HG03571 (cell line): ENCODE data around the gene SIX2.

Experiments used
- ATAC-seq: cut with Tn5 transposase; IDR thresholded peaks from one replicate; pipeline ENCODE4 v1.9.1; 2021; ENCODE audit not compliant: unreplicated experiment

The SIX2 gene

GRCh38 chr2:45002686-45003085, 6.6 kb downstream of the SIX2 start:
- no peak for ATAC-seq

DNA sequence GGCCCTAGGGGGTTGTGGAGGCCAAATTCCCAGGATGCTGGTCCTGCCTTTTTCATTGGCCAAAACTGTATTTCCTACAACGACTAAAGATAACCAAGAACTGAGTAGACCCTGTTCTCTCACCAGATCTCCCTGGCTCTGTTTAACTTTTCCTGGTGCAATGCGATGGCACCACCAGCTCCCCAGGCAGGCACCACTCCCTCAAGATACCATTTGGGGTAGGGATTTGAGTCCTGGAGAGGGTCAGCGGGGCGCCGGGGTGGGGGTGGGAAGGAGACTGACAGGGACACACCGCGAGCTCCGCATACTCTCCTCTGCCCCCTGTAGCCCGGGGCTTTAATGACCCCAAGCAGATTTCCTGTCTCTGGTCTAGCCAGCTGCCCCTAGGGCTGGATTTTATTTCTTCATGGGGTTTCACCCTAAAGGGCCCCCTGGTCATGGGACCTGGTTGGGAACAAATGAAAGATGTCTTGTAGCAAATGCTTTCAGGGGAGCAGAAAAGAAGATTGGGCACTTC, 7.3 kb downstream of the SIX2 start:
- ATAC-seq, result no peak

DNA sequence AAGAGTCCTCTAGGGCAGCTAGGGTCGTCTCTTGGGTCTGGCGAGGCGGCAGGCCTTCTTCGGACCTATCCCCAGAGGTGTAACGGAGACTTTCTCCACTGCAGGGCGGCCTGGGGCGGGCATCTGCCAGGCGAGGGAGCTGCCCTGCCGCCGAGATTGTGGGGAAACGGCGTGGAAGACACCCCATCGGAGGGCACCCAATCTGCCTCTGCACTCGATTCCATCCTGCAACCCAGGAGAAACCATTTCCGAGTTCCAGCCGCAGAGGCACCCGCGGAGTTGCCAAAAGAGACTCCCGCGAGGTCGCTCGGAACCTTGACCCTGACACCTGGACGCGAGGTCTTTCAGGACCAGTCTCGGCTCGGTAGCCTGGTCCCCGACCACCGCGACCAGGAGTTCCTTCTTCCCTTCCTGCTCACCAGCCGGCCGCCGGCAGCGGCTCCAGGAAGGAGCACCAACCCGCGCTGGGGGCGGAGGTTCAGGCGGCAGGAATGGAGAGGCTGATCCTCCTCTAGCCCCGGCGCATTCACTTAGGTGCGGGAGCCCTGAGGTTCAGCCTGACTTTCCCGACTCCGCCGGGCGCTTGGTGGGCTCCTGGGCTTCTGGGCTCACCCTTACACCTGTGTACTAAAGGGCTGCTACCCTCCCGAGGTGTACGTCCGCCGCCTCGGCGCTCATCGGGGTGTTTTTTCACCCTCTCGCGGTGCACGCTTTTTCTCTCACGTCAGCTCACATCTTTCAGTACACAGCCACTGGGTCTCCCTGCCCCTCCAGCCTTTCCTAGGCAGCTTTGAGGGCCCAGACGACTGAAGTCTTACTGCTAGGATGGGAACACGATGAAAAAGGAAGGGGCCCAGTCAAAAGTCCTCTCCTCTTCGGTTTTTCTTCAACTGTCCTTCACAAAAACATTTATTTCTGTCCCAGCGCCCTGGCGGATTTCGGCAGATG, 8.1 kb downstream of the SIX2 start:
- no peak for ATAC-seq

DNA sequence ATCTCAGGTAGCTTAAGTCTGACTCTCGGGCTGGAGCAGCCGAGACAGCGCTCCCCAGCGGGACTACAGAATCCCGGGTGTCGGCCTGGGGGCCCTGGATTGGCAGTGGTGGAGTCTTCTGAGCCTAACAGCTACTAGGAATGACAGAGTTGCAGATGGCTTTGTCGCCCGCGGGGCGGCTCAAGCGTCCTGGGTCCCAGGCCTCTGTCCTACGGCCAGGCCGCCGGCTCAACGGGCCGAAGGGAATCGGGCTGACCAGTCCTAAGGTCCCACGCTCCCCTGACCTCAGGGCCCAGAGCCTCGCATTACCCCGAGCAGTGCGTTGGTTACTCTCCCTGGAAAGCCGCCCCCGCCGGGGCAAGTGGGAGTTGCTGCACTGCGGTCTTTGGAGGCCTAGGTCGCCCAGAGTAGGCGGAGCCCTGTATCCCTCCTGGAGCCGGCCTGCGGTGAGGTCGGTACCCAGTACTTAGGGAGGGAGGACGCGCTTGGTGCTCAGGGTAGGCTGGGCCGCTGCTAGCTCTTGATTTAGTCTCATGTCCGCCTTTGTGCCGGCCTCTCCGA, 8.8 kb downstream of the SIX2 start:
- ATAC-seq, result no peak

DNA sequence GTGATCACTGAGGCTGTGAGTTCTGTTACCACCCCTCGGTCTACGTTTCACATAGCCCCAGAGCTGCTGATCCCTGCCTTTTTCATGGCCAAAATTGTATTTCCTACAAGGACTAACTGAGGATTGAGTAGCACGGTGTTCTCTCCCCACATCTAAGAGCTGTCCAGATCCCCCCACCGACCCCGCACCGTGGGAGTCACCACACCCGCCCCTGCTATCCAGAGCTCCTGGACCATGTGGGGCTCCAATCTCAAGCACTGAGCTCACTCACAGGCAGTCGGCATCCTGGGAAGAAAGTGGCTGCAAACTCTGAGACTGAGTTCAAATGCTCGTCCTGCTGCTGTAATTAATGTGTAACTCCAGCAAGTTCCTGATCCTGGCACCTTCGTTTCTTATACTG, 9.7 kb downstream of the SIX2 start:
- ATAC-seq, result no peak

DNA sequence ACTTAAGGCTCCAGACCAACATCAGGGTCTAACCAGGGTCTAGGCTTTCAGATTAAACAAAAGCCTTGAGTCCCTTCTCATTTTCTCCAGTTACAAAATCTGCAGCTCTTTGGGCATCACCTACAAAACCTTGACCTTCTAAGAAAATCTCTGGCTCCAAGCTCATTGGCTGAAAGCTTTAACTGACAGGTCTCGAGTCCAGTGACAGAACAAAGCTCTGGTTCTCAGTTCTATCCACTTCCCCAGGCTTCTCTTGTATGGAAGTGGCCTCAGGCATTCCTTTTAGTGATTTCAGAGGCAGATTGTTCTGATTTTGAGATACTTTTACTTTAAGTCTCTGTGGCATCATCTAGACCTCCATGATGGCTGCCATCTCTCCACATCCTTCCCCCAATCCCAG, 11.3 kb downstream of the SIX2 start:
- ATAC-seq, result no peak

- no peak for ATAC-seq
Measured at GRCh38 chr2:44996356-44996755, 12.9 kb downstream of the SIX2 start.

GRCh38 chr2:44994377-44994776, 14.9 kb downstream of the SIX2 start:
- ATAC-seq, result no peak

GRCh38 chr2:44989176-44989575, 20.1 kb downstream of the SIX2 start:
- no peak for ATAC-seq

GRCh38 chr2:44983836-44984604, 25.2 kb downstream of the SIX2 start:
- ATAC-seq, result no peak

DNA sequence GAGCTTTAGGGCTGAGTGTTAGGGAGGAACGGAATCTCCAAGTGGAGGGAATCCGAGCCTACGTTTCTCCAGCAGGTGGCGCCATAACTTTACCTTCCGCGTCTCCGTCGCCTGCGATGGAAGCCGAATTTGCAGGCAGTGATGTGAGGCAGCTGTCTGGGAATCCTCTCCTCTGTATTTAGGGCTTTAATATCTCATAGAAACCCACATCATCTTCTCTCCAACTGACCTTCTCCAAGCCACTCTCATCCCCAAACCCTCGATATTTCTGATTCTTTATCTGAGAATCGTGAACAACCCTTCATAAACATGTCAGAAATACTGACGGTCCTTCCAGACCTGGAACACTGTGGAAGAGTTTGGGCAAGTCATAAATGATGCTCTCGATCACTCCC, 27.5 kb downstream of the SIX2 start:
- no peak for ATAC-seq

DNA sequence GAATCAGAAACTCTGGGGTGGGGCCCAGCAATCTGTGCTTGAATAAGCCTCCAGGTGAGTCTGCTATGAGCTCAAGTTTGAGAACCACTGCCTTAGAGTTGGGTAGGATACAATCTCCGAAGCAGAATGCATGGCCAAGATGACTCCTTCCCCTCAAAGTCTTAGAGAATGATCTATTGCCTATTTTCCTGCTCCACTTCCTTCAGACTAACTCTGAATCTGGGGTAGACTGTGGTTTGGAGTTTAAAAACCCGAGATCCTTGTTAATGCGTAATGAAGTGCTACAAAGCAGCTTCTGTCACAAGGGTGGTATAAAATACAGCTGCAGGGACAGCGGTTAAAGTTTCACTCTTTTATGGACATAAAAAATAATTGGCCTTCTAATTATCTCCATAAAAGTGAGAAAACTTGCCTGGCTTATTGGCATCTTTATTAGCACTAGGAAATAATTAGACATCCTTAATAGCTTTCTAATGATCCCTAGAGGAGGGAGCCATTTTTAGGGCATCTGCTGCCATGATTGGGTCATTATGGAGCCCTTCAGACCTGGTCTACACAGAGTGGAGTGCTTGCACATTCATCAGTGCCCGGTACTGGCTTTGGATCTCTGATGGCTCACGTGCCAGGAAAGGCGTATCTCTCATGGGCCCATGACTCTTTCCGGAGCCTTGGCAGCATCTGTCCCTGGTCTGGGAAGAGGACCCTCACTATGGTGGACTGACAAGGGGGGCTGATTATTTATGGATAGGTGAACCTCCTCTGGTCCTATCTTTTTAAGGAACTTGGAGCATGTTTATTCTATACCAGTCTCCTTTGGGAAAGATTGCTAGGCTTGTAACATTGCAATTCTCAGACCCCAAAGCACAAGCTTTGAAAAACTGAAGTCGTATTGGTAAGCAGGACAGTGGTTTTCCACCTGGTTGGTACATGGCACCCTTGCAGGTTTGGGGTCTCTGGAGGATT, 28.2 kb downstream of the SIX2 start:
- no peak for ATAC-seq

DNA sequence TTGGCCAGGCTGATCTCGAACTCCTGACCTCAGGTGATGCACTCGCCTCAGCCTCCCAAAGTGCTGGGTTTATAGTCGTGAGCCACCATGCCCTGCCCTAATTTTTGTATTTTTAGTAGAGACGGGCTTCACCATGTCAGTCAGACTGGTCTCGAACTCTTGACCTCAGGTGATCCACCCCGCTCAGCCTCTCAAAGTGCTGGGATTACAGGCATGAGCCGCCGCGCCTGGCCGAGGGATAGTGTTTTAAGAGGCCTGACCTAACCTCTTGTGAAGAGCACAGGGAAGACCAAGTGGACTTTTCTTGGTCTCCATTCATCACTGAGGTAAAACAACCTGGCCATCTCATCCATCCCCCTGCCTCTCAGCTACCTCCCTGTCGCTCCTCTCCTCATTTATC, 29.7 kb downstream of the SIX2 start:
- no peak for ATAC-seq

DNA sequence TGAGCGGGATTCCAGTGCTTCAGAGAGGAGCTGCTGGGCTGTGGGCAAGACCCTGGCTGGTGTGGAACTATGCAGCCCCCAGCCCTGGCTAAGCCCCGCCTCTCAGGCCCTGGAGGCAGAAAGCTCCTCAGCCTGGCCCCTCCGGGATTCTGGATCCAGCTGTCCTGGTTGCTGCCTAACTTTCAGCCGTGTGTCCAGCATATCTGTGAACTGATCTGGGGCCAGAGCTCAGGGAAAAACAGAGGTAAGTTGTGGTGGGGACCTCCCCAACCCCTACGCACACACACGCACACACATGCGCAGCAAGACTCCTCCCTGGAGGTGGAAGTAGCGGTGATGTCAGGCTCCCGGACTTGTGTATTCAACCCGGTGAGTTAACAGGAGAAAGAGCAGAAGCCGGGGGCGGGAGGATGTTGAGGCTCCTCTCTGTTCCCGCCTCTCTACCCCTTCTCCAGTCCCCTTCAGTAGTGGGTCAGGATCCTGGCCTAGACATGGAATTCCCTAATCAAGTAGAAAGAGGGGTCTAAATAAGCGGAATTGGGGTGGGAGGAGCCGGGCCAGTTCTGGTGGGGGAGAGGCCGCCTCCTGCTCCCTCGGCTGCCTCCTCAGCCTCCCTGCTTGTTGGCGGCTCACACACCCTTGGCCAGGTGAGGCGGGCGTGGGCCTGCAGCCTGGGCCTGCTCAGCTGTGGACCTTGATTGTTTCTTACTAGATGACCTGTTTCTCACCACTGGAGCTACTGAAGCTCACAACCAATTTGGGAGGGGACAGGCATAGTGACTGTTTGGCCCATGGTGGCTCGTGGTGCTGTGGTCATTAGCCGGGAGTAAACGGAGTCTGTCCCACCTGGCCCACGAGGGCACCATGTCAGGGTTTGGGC, 33.4 kb downstream of the SIX2 start:
- no peak for ATAC-seq

GRCh38 chr2:44974064-44974715, 35.1 kb downstream of the SIX2 start:
- no peak for ATAC-seq

DNA sequence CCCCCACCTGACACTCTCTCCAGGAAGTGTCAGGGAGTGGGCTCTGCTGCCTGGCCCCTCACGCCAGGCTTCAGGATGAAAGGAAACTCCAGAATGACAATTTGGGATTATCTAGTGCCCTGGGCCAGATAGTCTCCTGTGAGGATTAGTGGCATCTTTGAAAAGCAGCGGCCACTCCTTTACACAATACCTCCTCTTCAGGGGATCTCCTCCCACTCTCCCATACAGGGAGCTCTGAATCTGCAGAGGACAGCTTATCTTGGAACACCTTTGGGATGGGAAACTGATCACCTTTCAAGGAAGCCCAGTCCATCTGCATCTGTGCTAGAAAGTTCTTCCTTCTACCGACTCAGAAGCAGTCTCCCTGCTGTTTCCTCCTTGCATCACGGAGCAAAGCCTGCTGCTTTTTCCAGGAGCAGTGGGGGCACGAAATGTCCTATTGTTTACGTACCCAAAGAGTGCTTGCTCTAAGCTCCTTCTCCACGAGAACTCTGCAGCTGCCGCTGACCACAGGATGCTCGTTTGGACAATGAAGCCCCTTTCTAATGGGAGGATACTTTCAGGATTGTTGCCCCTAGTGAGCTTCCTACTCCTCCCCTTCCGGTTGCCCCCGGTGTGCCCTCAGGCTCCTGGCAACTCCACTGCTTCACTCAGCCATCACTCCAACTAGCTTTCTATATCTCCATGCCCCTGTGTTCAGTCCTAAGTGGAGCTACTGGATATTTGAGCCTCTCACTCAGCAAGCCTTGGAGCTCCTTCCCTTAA, 36.3 kb downstream of the SIX2 start:
- ATAC-seq, result no peak

- no peak for ATAC-seq
Measured at GRCh38 chr2:44970846-44971450, 38.3 kb downstream of the SIX2 start.

GRCh38 chr2:44969936-44970335, 39.3 kb downstream of the SIX2 start:
- ATAC-seq, result no peak
